Measurements from ENCODE around the gene ABCD2. TPM values are rescaled to one million over a fixed set of nuclear protein-coding genes. Genes with fewer than 3 reads are reported as not detected.
"Not testable (repeated sequence)": the region's sequence is repeated elsewhere in the genome, so short reads cannot be mapped to it uniquely, and the experiment has no call there.

ABCD2 gene
- total RNA-seq, 1 donor from 2014 or later, result 0.34 TPM

DNA sequence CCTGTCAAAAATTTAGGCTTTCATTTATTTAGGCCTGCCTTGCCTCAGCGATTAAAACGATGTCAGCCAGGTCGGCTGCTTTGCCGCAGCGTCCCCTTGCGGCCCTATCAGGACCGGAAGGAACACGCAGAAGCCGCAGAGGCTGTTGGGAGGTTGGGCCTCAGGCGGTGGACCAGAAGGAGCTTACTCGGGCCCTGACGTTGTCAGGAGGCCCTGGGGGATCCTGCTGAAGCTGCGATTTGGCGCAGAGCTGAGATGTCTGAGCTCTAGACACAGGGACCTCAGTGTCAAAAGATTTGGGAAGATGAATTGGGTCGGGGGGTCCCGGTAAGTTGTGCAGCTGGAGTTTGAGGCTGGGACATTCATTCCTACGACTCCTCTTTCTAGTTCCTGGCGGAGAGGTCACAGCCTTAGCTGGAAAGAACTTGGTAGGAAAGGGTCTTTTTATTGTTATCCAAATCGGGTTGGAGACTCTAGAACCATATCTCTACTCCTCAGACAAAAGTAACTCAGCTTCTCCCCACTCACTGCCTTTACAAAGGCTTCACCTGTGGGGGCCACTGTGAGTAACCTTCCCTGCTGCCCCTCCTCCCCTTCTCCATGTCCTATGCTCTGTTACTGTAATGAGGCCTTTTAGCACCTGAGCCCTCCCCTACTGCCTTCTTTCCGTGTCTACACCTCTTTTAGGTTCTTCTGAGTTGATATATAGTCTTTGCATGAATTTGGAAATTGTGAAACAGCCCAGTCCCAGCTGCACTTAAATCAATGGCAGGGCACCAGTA lies 6.6 kb upstream of the ABCD2 start:
- DNase-seq (ENCODE audit: extremely low spot score, unreplicated experiment), result no peak
- no peaks in the 10 kb centered on the region for H3K9me3 Mint-ChIP-seq
- H3K4me3 Mint-ChIP-seq, result no peak overlapping the region
- H3K4me1 Mint-ChIP-seq (ENCODE audit: unreplicated experiment), result no peaks in the 10 kb centered on the region
- TF ChIP-seq, protein P1, sequence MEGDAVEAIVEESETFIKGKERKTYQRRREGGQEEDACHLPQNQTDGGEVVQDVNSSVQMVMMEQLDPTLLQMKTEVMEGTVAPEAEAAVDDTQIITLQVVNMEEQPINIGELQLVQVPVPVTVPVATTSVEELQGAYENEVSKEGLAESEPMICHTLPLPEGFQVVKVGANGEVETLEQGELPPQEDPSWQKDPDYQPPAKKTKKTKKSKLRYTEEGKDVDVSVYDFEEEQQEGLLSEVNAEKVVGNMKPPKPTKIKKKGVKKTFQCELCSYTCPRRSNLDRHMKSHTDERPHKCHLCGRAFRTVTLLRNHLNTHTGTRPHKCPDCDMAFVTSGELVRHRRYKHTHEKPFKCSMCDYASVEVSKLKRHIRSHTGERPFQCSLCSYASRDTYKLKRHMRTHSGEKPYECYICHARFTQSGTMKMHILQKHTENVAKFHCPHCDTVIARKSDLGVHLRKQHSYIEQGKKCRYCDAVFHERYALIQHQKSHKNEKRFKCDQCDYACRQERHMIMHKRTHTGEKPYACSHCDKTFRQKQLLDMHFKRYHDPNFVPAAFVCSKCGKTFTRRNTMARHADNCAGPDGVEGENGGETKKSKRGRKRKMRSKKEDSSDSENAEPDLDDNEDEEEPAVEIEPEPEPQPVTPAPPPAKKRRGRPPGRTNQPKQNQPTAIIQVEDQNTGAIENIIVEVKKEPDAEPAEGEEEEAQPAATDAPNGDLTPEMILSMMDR (conservative IDR thresholded peaks at IDR 0.05), result no peak
- H3K36me3 Mint-ChIP-seq, result no peaks in the 10 kb centered on the region
- no peaks in the 10 kb centered on the region for H3K27me3 Mint-ChIP-seq
- no peak overlapping the region for H3K27ac Mint-ChIP-seq

DNA sequence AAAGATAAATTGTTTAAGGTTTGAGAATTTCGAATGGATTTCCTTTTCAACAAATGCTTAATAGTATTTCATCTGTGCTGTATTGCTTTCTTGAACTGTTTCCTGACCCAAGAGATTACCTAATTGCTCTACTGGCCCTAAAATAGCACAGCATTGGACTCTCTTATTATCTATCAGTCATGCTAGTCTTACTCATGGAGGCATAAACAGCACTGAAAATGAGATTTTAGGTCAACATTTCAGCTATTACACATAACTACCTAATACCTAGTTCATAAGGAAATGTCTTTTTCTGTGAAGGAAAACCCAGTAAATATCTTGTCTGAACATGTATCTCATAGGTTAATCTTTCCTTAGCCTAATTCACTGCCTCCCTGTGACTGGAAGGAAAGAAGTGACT lies 4.3 kb upstream of the ABCD2 start:
- no peaks in the 10 kb centered on the region for H3K4me1 Mint-ChIP-seq (ENCODE audit: unreplicated experiment)
- no peak for DNase-seq (ENCODE audit: extremely low spot score, unreplicated experiment)
- no peak overlapping the region for H3K4me3 Mint-ChIP-seq
- H3K9me3 Mint-ChIP-seq, result no peaks in the 10 kb centered on the region
- no peaks in the 10 kb centered on the region for H3K36me3 Mint-ChIP-seq
- no peaks in the 10 kb centered on the region for H3K27me3 Mint-ChIP-seq
- TF ChIP-seq, protein P1 (conservative IDR thresholded peaks at IDR 0.05), result no peak
- no peak overlapping the region for H3K27ac Mint-ChIP-seq

DNA sequence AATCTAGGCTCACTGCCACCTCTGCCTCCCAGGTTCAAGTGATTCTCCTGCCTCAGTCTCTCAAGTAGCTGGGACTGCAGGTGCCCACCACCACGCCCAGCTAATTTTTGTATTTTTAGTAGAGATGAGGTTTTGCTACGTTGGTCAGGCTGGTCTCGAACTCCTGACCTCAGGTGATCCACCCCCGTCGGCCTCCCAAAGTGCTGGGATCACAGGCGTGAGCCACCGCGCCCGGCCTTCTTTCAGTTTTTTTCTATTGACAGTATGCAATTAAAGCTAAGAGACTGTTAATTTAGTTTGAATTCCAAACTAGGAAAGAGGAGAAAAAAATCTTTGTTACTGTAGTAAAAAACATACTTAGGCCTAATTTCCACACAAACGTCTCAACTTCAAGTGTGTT lies 3.6 kb upstream of the ABCD2 start:
- not testable (repeated sequence) for H3K9me3 Mint-ChIP-seq; H3K4me1 Mint-ChIP-seq (ENCODE audit: unreplicated experiment); H3K4me3 Mint-ChIP-seq; H3K27me3 Mint-ChIP-seq; H3K27ac Mint-ChIP-seq; H3K36me3 Mint-ChIP-seq; DNase-seq (ENCODE audit: extremely low spot score, unreplicated experiment)

DNA sequence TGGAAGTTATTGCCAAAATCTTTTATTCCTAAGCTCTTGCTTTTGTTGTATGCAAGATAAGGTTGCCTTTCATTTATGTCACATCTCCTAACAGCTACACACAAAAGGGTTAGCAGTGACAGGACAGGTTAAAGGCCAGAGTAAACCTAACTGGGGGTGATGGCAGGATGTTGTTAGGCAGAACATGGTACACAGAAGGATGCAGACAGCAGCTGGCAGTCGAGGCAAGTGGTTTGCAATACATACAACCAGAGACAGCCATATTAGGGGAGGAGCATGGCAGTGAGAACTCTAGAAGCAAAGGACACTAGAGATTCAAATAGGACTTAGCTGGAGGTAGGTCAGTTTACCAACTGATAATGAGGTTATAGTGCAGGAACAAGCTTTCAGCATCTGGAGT lies 2.7 kb upstream of the ABCD2 start:
- Mint-ChIP-seq H3K27me3 (peaks cover 3% of the 10 kb centered on the region), H3K9me3 (no peaks in the 10 kb centered on the region), H3K4me3 (no peak overlapping the region), H3K4me1 (ENCODE audit: unreplicated experiment) (no peaks in the 10 kb centered on the region), H3K27ac (no peak overlapping the region), H3K36me3 (no peaks in the 10 kb centered on the region)
- no peak for DNase-seq (ENCODE audit: extremely low spot score, unreplicated experiment)
- TF ChIP-seq, protein P1 (conservative IDR thresholded peaks at IDR 0.05), result no peak

DNA sequence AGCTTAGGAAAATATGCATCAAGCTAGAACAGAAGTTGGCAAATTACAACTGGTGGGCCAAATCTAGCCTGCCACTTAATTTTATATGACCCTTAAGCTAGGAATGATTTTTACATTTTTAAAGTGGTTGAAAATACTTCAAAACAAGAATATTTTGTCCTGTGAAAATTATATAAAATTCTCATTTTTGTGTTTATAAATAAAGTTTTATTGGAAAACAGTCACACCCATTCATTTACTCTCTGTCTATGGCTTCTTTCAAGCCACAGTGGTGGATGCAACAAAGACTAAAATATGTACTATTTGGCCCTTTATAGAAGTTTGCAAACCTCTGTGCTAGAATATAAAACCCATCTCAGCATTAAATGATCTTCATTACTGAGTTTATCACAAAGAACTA lies 2.1 kb upstream of the ABCD2 start:
- TF ChIP-seq, protein P1 (conservative IDR thresholded peaks at IDR 0.05), result no peak
- no peak for DNase-seq (ENCODE audit: extremely low spot score, unreplicated experiment)
- Mint-ChIP-seq H3K9me3 (no peaks in the 10 kb centered on the region), H3K4me1 (ENCODE audit: unreplicated experiment) (no peaks in the 10 kb centered on the region), H3K27me3 (peaks cover 3% of the 10 kb centered on the region), H3K27ac (no peak overlapping the region), H3K4me3 (no peak overlapping the region), H3K36me3 (no peaks in the 10 kb centered on the region)

DNA sequence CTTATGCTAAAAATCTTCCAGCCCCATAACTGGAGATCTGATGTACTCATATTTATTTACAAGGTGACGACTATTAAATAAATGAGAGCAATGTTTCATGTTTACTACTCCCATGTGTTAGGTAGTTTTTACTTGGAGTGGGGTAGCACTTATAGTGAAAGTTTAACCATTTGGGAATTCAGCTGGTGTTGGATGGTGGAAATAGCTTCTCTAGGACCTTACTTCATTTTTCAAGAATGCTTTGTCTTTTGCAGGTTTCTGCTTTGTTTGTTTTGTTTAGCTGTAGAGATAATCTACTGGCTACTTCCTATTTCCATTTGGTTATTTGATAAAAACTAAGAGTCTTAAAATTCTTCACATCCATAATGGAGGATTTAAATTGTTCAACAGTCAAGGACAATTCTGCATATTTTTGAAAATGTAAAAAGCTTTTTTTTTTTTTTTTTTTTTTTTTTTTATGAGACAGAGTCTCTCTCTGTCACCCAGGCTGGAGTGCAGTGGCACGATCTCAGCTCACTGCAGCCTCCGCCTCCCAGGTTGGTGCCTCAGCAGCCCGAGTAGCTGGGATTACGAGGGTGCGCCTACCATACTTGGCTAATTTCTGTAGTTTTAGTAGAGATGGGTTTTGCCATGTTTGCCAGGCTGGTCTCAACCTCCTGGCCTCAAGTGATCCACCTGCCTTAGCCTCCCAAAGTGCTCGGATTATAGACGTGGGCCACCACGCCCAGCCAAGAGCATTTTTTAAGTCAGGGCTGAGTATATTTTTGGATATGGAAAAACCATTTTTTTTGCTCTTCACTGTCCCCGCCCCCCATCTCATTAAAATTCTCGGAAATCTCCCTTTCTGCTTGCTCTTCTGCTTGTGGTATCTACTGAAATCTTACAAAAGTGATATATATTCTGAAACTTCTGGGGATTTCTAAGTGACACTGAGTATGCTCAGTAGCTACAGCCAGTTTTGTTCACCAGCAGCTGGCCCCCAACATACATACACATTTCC lies 1.4 kb upstream of the ABCD2 start:
- H3K27ac Mint-ChIP-seq, result no peak overlapping the region
- no peaks in the 10 kb centered on the region for H3K36me3 Mint-ChIP-seq
- no peaks in the 10 kb centered on the region for H3K9me3 Mint-ChIP-seq
- no peaks in the 10 kb centered on the region for H3K4me1 Mint-ChIP-seq (ENCODE audit: unreplicated experiment)
- TF ChIP-seq, protein P1 (conservative IDR thresholded peaks at IDR 0.05), result no peak
- DNase-seq (ENCODE audit: extremely low spot score, unreplicated experiment), result no peak
- H3K4me3 Mint-ChIP-seq, result no peak overlapping the region
- peaks cover 3% of the 10 kb centered on the region for H3K27me3 Mint-ChIP-seq
